IPS-15b (cell line): Measurements from ENCODE around the gene LTV1.
"Not testable (repeated sequence)": the region's sequence is repeated elsewhere in the genome, so short reads cannot be mapped to it uniquely, and the experiment has no call there.

ENCODE experiments used
- H3K27me3 ChIP-seq: one replicate; pipeline ENCODE4 v1.6.1; 2013; ENCODE audit warnings: low read length; ENCODE audit not compliant: control insufficient read depth, insufficient read depth
- H3K36me3 ChIP-seq: one replicate; pipeline ENCODE4 v1.6.1; 2013; ENCODE audit warnings: low read length; ENCODE audit not compliant: control insufficient read depth, insufficient read depth
- H3K4me1 ChIP-seq: one replicate; pipeline ENCODE4 v1.6.1; 2013; ENCODE audit warnings: mild to moderate bottlenecking, low read length; ENCODE audit not compliant: control insufficient read depth, insufficient read depth
- H3K4me3 ChIP-seq: one replicate; pipeline ENCODE4 v1.5.1; 2013; ENCODE audit warnings: low read depth, low read length
- H3K9ac ChIP-seq: one replicate; pipeline ENCODE4 v1.6.1; 2013; ENCODE audit warnings: low read depth, mild to moderate bottlenecking, low read length
- H3K9me3 ChIP-seq: one replicate; pipeline ENCODE4 v1.6.1; 2013; ENCODE audit warnings: mild to moderate bottlenecking, low read length; ENCODE audit not compliant: control insufficient read depth, insufficient read depth

Gene LTV1

GRCh38 chr6:143873600-143873999 lies 30.5 kb downstream of the LTV1 start:
- H3K9ac ChIP-seq, H3K27me3 ChIP-seq, H3K9me3 ChIP-seq, H3K4me1 ChIP-seq, H3K36me3 ChIP-seq, H3K4me3 ChIP-seq: not testable (repeated sequence)

GRCh38 chr6:143874503-143874902 lies 31.4 kb downstream of the LTV1 start:
- H3K4me1 ChIP-seq, H3K9ac ChIP-seq, H3K9me3 ChIP-seq: not testable (repeated sequence)

GRCh38 chr6:143877584-143878271 lies 34.6 kb downstream of the LTV1 start:
- H3K9me3 ChIP-seq = peaks cover 2% of the 10 kb centered on the region
- H3K27me3 ChIP-seq = no peaks in the 10 kb centered on the region
- H3K4me3 ChIP-seq = no peak overlapping the region
- no peaks in the 10 kb centered on the region for H3K36me3 ChIP-seq
- H3K9ac ChIP-seq = no peak overlapping the region
- no peaks in the 10 kb centered on the region for H3K4me1 ChIP-seq

More at GRCh38 chr6:143874503-143874902, 31.4 kb downstream of the LTV1 start:
- H3K4me3 ChIP-seq, H3K27me3 ChIP-seq, H3K36me3 ChIP-seq: not testable (repeated sequence)

GRCh38 chr6:143878272-143878760 lies 35.2 kb downstream of the LTV1 start:
- H3K9me3 ChIP-seq = peaks cover 2% of the 10 kb centered on the region
- H3K36me3 ChIP-seq = no peaks in the 10 kb centered on the region
- no peaks in the 10 kb centered on the region for H3K27me3 ChIP-seq
- no peak overlapping the region for H3K9ac ChIP-seq
- no peak overlapping the region for H3K4me3 ChIP-seq
- H3K4me1 ChIP-seq = no peaks in the 10 kb centered on the region

- Histone ChIP-seq H3K9me3 (peaks cover 2% of the 10 kb centered on the region), H3K36me3 (no peaks in the 10 kb centered on the region), H3K9ac (no peak overlapping the region), H3K27me3 (no peaks in the 10 kb centered on the region), H3K4me3 (no peak overlapping the region), H3K4me1 (no peaks in the 10 kb centered on the region)
These were observed 37.3 kb downstream of the LTV1 start for GRCh38 chr6:143880412-143880811.

GRCh38 chr6:143882401-143882930 lies 39.3 kb downstream of the LTV1 start:
- Histone ChIP-seq H3K9ac (no peak overlapping the region), H3K27me3 (no peaks in the 10 kb centered on the region), H3K9me3 (peaks cover 2% of the 10 kb centered on the region), H3K4me1 (no peaks in the 10 kb centered on the region), H3K36me3 (no peaks in the 10 kb centered on the region), H3K4me3 (no peak overlapping the region)

GRCh38 chr6:143884216-143884900 lies 41.2 kb downstream of the LTV1 start:
- Histone ChIP-seq H3K4me1 (no peaks in the 10 kb centered on the region), H3K27me3 (no peaks in the 10 kb centered on the region), H3K36me3 (no peaks in the 10 kb centered on the region), H3K9ac (no peak overlapping the region), H3K9me3 (no peaks in the 10 kb centered on the region), H3K4me3 (no peak overlapping the region)

GRCh38 chr6:143885116-143885515 lies 42.0 kb downstream of the LTV1 start:
- H3K9me3 ChIP-seq = no peaks in the 10 kb centered on the region
- H3K9ac ChIP-seq = no peak overlapping the region
- no peaks in the 10 kb centered on the region for H3K4me1 ChIP-seq
- no peak overlapping the region for H3K4me3 ChIP-seq
- H3K27me3 ChIP-seq = no peaks in the 10 kb centered on the region
- no peaks in the 10 kb centered on the region for H3K36me3 ChIP-seq

GRCh38 chr6:143894655-143895054 lies 51.5 kb downstream of the LTV1 start:
- Histone ChIP-seq H3K9me3 (no peaks in the 10 kb centered on the region), H3K36me3 (no peaks in the 10 kb centered on the region), H3K27me3 (no peaks in the 10 kb centered on the region), H3K4me1 (no peaks in the 10 kb centered on the region), H3K4me3 (no peak overlapping the region), H3K9ac (no peak overlapping the region)

GRCh38 chr6:143896126-143896860 lies 53.2 kb downstream of the LTV1 start:
- H3K4me1 ChIP-seq = no peaks in the 10 kb centered on the region
- no peaks in the 10 kb centered on the region for H3K27me3 ChIP-seq
- no peaks in the 10 kb centered on the region for H3K9me3 ChIP-seq
- no peaks in the 10 kb centered on the region for H3K36me3 ChIP-seq
- H3K4me3 ChIP-seq = no peak overlapping the region
- H3K9ac ChIP-seq = no peak overlapping the region

- Histone ChIP-seq H3K4me3 (no peak overlapping the region), H3K4me1 (no peaks in the 10 kb centered on the region), H3K9ac (no peak overlapping the region), H3K27me3 (no peaks in the 10 kb centered on the region), H3K36me3 (no peaks in the 10 kb centered on the region), H3K9me3 (no peaks in the 10 kb centered on the region)
These were observed 57.2 kb downstream of the LTV1 start for GRCh38 chr6:143900358-143900757.
